Measurements from ENCODE around the gene CD99L2.
"Not testable (repeated sequence)": the region's sequence is repeated elsewhere in the genome, so short reads cannot be mapped to it uniquely, and the experiment has no call there.

GRCh38 chrX:150875621-150876020 lies 22.8 kb downstream of the CD99L2 start:
- not testable (repeated sequence) for TF ChIP-seq CTCF, POLR2A (IDR thresholded peaks at IDR 0.05)
